HG03025 (cell line): ENCODE measurements around the gene IL32.

Experiments
- ATAC-seq: cut with Tn5 transposase; IDR thresholded peaks from one replicate; pipeline ENCODE4 v1.9.1; 2021; ENCODE audit warnings: mild to moderate bottlenecking, moderate library complexity; ENCODE audit not compliant: unreplicated experiment, low FRiP score

The IL32 gene

GRCh38 chr16:3065069-3065741 is at the start of gene IL32:
Gene IL32 (plus strand): TSS chr16:3065640. CDS start chr16:3065812, 172 bp downstream.
- no peak for ATAC-seq

GRCh38 chr16:3015865-3016521 is 49.4 kb upstream of the IL32 start:
- ATAC-seq = no peak

- no peak for ATAC-seq
Observed at GRCh38 chr16:3017344-3017743, 48.1 kb upstream of the IL32 start.

GRCh38 chr16:3017794-3018506 is 47.5 kb upstream of the IL32 start, which contains the start of gene CLDN6:
Gene CLDN6 (minus strand): TSS chr16:3018183. CDS start chr16:3016021, 2,162 bp downstream.
- no peak for ATAC-seq

GRCh38 chr16:3019594-3020246 is 45.7 kb upstream of the IL32 start:
- ATAC-seq = no peak

GRCh38 chr16:3020247-3020603 is 45.2 kb upstream of the IL32 start, which contains the start of gene TNFRSF12A:
Gene TNFRSF12A (plus strand): TSS chr16:3020368. CDS start chr16:3020398, 30 bp downstream.
- ATAC-seq = no peak

- no peak for ATAC-seq
Observed at GRCh38 chr16:3020604-3021448, 44.6 kb upstream of the IL32 start.

- no peak for ATAC-seq
Observed at GRCh38 chr16:3021449-3022207, 43.8 kb upstream of the IL32 start.

GRCh38 chr16:3022208-3022683 is 43.2 kb upstream of the IL32 start:
- ATAC-seq = no peak

GRCh38 chr16:3022684-3023414 is 42.6 kb upstream of the IL32 start:
- no peak for ATAC-seq

GRCh38 chr16:3023415-3023668 is 42.1 kb upstream of the IL32 start:
- no peak for ATAC-seq

GRCh38 chr16:3023669-3024478 is 41.6 kb upstream of the IL32 start, which contains the start of the genes HCFC1R1 and THOC6:
Gene HCFC1R1 (minus strand): TSS chr16:3023942. CDS start chr16:3023941, 1 bp downstream.
Gene THOC6 (plus strand): TSS chr16:3024035. CDS start chr16:3024327, 292 bp downstream.
- ATAC-seq = peak; percentile 66

- no peak for ATAC-seq
Observed at GRCh38 chr16:3025032-3026002, 40.1 kb upstream of the IL32 start.

GRCh38 chr16:3026003-3026378 is 39.4 kb upstream of the IL32 start:
- ATAC-seq = no peak

GRCh38 chr16:3026609-3027488 is 38.6 kb upstream of the IL32 start:
- no peak for ATAC-seq

- no peak for ATAC-seq
Observed at GRCh38 chr16:3027489-3027795, 38.0 kb upstream of the IL32 start.
